Esophagus squamous epithelium (tissue), 5 donors: Measurements from ENCODE around the gene CADM1. TPM values are rescaled to one million over a fixed set of nuclear protein-coding genes. Genes with fewer than 3 reads are reported as not detected.

ENCODE experiments used
- DNase-seq: peaks from one replicate; lab custom pipeline; 2025; lab: John Stamatoyannopoulos, UW
- H3K27ac ChIP-seq, 4 donors: fragments of 200-600 bp; sonication (generic); one replicate each; pipeline ENCODE4 v1.5.1; 2016 to 2019; ENCODE audit warnings: mild to moderate bottlenecking in 1 of 4
- H3K27me3 ChIP-seq, 4 donors: fragments of 200-600 bp; sonication (generic); 1 replicate in 3 of 4; 2 replicates in 1 of 4; pipeline versions ENCODE4 v1.5.1 to v1.6.0; 2017 to 2021; ENCODE audit warnings: antibody characterized with exemption in 1 of 4
- H3K36me3 ChIP-seq, 3 donors: fragments of 200-600 bp; sonication (generic); one replicate each; pipeline ENCODE4 v1.5.1; 2016 to 2019
- H3K4me1 ChIP-seq, 3 donors: fragments of 200-600 bp; sonication (generic); one replicate each; pipeline ENCODE4 v1.5.1; 2017 to 2019
- H3K4me3 ChIP-seq, 4 donors: fragments of 200-600 bp; sonication (generic); 1 replicate in 3 of 4; 2 replicates in 1 of 4; pipeline ENCODE4 v1.5.1; 2016 to 2019; ENCODE audit warnings: mild to moderate bottlenecking in 2 of 4, moderate library complexity in 1 of 4
- H3K9me3 ChIP-seq, 3 donors: fragments of 200-600 bp; sonication (generic); one replicate each; pipeline ENCODE4 v1.5.1; 2016 to 2019
- POLR2A ChIP-seq, 4 donors: fragments of 450-650 bp; IDR thresholded peaks; one replicate each; pipeline ENCODE4 v1.6.1; 2017; ENCODE audit warnings: antibody characterized with exemption in 4 of 4, mild to moderate bottlenecking in 4 of 4, moderate library complexity in 3 of 4
- WGBS, 2 donors: methylation state at CpG; one replicate each; pipeline ENCODE4 v1.1.5; 2018; 5-methylcytosine and 5-hydroxymethylcytosine counted together
- intact Hi-C: fragments of 100-400 bp; cut with DNase I; formaldehyde crosslinking; loops from one replicate; pipeline ENCODE4 v1.15.0; 2022
- total RNA-seq, 4 donors: library from RNA; depleted of rRNA; stranded (reverse); fragments of >200 nt; gene quantifications; one replicate each; pipeline ENCODE4 v1.1.0, GENCODE V29; 2016
- TF ChIP-seq, protein P1 (sequence below), 6 experiments: fragments of 450-650 bp in 4 of 6; fragments of 200-600 bp in 2 of 6; sonication (generic) in 2 of 6; IDR thresholded peaks; one replicate each; pipeline ENCODE4 v1.5.1; 2016 to 2019; ENCODE audit warnings: antibody characterized with exemption in 6 of 6, mild to moderate bottlenecking in 4 of 6, moderate library complexity in 4 of 6
- donor health status: DM: yes; HTN: yes; CAD: no.

Gene CADM1
- total RNA-seq, 4 donors from 2014 or later, result 1.7 to 15.1 (median 8.3) TPM

DNA sequence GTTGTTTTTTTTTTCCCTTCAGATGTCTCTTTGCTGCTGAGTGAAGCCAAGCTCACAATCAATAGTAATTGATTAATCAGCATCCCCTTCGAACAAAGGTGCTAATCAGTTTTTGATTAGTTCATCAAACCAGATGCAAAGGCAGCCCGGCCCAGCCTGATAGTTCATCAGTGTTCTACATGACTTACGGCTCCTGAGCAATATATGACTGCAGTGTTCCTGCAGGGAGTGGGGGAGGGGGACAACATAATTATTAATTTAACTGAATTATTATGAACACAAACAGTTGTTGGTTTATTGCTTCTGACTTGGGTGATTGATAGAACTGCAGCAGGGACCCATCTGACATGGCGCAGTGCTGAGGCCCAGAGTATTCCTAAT lies 315.3 kb downstream of the CADM1 start:
- Histone ChIP-seq H3K27ac (no peak overlapping the region), H3K4me1 (no peaks in the 10 kb centered on the region), H3K4me3 (no peak overlapping the region), H3K9me3 (no peaks in the 10 kb centered on the region), H3K36me3 (no peaks in the 10 kb centered on the region), H3K27me3 (no peaks in the 10 kb centered on the region)
- no peak for TF ChIP-seq POLR2A (IDR thresholded peaks at IDR 0.05)
- TF ChIP-seq, protein P1, sequence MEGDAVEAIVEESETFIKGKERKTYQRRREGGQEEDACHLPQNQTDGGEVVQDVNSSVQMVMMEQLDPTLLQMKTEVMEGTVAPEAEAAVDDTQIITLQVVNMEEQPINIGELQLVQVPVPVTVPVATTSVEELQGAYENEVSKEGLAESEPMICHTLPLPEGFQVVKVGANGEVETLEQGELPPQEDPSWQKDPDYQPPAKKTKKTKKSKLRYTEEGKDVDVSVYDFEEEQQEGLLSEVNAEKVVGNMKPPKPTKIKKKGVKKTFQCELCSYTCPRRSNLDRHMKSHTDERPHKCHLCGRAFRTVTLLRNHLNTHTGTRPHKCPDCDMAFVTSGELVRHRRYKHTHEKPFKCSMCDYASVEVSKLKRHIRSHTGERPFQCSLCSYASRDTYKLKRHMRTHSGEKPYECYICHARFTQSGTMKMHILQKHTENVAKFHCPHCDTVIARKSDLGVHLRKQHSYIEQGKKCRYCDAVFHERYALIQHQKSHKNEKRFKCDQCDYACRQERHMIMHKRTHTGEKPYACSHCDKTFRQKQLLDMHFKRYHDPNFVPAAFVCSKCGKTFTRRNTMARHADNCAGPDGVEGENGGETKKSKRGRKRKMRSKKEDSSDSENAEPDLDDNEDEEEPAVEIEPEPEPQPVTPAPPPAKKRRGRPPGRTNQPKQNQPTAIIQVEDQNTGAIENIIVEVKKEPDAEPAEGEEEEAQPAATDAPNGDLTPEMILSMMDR (IDR thresholded peaks at IDR 0.05), result no peak
- intact Hi-C loops, result no loop called here
- WGBS, 2 donors, result 90 to 95% methylated on average over 4 of the region's 4 CpGs
- DNase-seq, result no peak

DNA sequence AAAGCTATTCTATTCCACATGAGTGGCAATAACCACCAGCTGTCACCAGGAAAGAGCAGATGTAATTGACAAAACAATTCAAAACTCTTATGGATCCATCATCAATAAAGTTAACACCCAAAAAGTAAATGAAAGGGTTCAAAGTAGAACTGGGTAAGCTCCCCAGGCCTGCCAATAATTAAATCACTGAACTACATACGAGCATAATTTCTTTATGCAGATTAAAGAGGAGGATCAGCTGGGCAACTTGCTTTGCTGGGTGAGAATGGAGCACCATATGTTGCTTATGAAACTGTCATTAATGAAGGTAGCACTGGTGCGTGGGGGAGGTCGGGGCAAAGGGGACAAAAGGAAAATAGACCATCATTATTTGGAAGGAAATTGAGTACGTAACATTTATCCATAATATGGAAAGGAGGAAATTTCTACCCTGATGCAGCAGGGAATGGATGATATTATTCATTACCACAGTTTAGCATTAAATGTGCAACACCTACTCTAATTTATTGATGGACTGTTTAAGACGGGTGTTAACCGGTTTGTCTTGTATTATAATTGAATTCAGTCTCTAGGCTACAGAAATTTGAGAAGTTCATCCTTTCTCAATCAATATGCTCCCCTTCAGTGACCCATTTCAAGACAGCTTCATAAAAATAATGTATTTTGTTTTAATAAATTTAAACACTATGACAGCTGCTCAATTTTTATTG lies 315.9 kb downstream of the CADM1 start:
- WGBS, 2 donors, result 85 to 88% methylated on average over 6 of the region's 6 CpGs
- Histone ChIP-seq H3K9me3 (no peaks in the 10 kb centered on the region), H3K4me1 (no peaks in the 10 kb centered on the region), H3K4me3 (no peak overlapping the region), H3K27ac (no peak overlapping the region), H3K27me3 (no peaks in the 10 kb centered on the region), H3K36me3 (no peaks in the 10 kb centered on the region)
- no peak for DNase-seq
- intact Hi-C loops, result no loop called here
- TF ChIP-seq, protein P1 (IDR thresholded peaks at IDR 0.05), result no peak
- TF ChIP-seq POLR2A (IDR thresholded peaks at IDR 0.05), result no peak

DNA sequence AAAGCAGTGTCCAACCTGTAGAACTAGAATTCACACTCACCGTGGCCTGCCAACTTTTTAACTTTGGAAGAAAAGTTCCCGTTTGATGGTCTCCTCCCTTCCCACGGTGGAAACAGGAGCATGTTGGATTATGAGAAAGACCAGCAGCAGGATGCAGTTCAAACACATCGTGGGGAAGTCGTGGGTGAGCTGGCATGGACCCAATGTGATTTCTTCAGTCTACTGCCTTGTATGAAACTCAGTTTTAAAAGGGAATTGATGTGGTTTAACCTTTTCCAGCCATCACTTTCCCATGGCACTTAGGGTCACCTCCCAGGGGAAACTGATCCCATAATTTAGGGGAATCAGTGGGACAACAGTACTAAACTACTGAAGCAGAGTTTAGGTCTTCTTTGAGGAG lies 318.3 kb downstream of the CADM1 start:
- intact Hi-C loops, result no loop called here
- Histone ChIP-seq H3K27me3 (no peaks in the 10 kb centered on the region), H3K4me3 (no peak overlapping the region), H3K9me3 (no peaks in the 10 kb centered on the region), H3K4me1 (no peaks in the 10 kb centered on the region), H3K36me3 (no peaks in the 10 kb centered on the region), H3K27ac (no peak overlapping the region)
- WGBS, 2 donors, result 57 to 58% methylated on average over 5 of the region's 5 CpGs
- no peak for TF ChIP-seq POLR2A (IDR thresholded peaks at IDR 0.05)
- TF ChIP-seq, protein P1 (IDR thresholded peaks at IDR 0.05), result no peak
- no peak for DNase-seq

DNA sequence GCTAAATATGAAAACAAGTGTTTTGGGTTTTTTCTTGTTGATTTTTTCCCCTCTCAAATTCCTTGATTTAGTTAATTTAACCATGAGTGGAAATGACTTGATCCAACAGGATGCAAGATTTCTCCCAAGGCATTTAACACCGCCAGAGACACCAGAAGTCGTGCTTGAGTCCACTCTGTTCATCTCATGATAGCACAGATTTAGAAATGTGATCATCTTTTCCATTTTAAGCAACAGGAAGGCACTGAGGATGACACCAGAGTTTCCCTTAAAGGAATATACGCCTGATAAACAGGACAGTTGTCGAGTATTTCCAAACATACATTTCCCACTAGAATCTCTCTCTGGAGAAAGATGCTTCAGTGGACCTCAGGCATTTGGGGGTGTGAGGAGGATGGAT lies 318.7 kb downstream of the CADM1 start:
- intact Hi-C loops, result no loop called here
- WGBS, 2 donors, result 74 to 77% methylated on average over 4 of the region's 4 CpGs
- no peak overlapping the region for H3K4me3 ChIP-seq

DNA sequence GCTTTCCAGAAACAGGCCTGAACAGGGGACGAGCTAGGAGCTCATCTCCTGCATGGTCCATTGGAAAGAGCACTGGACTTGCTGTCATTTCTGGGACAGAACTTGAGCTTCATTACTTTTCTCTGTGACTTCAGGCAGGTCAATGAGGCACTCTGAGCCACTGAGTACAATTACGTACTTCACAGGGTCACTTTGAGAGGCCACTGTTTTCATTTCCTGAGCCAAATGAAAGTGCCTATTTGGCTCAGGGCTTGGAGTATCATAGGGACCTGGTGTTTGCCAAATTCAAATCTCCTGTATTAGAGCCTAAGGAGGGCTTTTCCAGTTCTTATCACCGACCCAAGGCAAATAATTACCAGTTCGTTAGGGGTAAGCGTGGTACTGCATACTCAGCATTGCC lies 319.3 kb downstream of the CADM1 start:
- H3K4me3 ChIP-seq, result no peak overlapping the region
- no peak for DNase-seq
- H3K4me1 ChIP-seq, result no peaks in the 10 kb centered on the region
- TF ChIP-seq, protein P1 (IDR thresholded peaks at IDR 0.05), result no peak
- no peak for TF ChIP-seq POLR2A (IDR thresholded peaks at IDR 0.05)
- no peaks in the 10 kb centered on the region for H3K36me3 ChIP-seq
- 88 to 90% methylated on average over 5 of the region's 5 CpGs for WGBS, 2 donors
- intact Hi-C loops, result no loop called here
- no peaks in the 10 kb centered on the region for H3K9me3 ChIP-seq
- no peaks in the 10 kb centered on the region for H3K27me3 ChIP-seq
- H3K27ac ChIP-seq, result no peak overlapping the region

More for the DNA sequence above, 318.7 kb downstream of the CADM1 start:
- Histone ChIP-seq H3K36me3 (no peaks in the 10 kb centered on the region), H3K27me3 (no peaks in the 10 kb centered on the region), H3K27ac (no peak overlapping the region), H3K9me3 (no peaks in the 10 kb centered on the region), H3K4me1 (no peaks in the 10 kb centered on the region)
- DNase-seq, result no peak
- TF ChIP-seq POLR2A (IDR thresholded peaks at IDR 0.05), result no peak
